ENCODE results near the gene DGCR8.
A peak's percentile ranks its signal among the peaks of the same experiment; 100 is the strongest.

The DGCR8 gene

DNA sequence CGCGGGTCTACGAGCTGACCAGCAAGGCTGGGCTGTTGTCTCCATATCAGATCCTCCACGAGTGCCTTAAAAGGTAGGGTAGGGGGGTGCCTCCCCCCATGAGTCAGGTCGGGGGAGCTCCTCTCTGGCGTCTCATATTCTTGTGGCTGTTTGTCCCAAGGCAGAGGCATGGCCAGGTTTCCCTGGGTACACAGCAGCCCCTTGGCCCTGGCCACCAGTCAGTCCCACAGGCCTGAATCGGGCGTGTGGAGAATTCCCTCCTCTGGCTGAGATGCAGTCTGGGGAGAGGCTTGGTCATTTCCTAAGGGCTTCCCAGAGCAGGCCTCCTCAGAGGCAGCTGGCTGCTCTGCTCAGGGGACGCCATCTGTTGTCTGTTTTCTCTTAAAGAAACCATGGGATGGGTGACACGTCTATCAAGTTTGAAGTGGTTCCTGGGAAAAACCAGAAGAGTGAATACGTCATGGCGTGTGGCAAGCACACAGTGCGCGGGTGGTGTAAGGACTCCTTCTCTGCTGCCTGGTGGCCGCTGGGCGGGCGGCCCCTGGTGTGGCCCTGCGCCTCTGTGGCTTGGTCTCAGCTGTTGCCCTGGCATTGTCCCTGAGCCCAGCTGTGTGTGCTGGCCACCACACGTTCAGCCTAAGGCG is 26.3 kb downstream of the DGCR8 start:
- ChIA-PET CTCF (interaction anchor here (0.6 kb wide), 1 partner anchor 149 kb away, joined by 3 read pairs; no protein-coding TSS in a partner anchor), POLR2A (ENCODE audit: low non-redundant PET) (no interaction called here)
- no peak for DNase-seq (ENCODE audit: low spot score)
- H3K27ac ChIP-seq = peak overlapping the region; percentile 87
- TF ChIP-seq, protein P1, sequence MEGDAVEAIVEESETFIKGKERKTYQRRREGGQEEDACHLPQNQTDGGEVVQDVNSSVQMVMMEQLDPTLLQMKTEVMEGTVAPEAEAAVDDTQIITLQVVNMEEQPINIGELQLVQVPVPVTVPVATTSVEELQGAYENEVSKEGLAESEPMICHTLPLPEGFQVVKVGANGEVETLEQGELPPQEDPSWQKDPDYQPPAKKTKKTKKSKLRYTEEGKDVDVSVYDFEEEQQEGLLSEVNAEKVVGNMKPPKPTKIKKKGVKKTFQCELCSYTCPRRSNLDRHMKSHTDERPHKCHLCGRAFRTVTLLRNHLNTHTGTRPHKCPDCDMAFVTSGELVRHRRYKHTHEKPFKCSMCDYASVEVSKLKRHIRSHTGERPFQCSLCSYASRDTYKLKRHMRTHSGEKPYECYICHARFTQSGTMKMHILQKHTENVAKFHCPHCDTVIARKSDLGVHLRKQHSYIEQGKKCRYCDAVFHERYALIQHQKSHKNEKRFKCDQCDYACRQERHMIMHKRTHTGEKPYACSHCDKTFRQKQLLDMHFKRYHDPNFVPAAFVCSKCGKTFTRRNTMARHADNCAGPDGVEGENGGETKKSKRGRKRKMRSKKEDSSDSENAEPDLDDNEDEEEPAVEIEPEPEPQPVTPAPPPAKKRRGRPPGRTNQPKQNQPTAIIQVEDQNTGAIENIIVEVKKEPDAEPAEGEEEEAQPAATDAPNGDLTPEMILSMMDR (conservative IDR thresholded peaks at IDR 0.05; ENCODE audit: low read depth) = no peak

DNA sequence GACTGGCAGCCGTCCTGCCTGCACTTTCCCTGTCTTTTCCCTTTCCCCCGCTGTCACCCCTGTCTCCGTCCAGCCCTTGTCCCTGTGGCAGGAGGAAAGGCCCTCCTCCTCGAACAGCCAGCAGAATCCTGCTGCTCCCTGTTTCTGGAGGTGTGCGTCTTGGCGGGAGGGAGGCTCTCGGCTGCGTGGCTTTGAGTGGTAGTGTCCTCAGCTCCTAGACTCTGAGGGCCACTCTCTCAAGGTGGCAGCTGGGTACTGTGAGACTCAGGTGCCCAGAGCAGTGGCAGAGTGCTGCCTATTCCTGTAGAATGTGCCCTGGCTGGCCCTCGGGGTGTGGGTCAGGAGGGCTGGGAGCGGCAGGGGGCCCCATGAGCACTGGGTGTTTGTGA is 26.8 kb downstream of the DGCR8 start:
- POLR2A ChIA-PET (ENCODE audit: low non-redundant PET) = interaction anchor here (0.5 kb wide), 1 partner anchor 148 kb away, joined by 3 read pairs; no protein-coding TSS in a partner anchor
- CTCF ChIA-PET = no interaction called here
- TF ChIP-seq, protein P1 (conservative IDR thresholded peaks at IDR 0.05; ENCODE audit: low read depth) = no peak
- peak overlapping the region; percentile 87 for H3K27ac ChIP-seq
- DNase-seq (ENCODE audit: low spot score) = no peak

DNA sequence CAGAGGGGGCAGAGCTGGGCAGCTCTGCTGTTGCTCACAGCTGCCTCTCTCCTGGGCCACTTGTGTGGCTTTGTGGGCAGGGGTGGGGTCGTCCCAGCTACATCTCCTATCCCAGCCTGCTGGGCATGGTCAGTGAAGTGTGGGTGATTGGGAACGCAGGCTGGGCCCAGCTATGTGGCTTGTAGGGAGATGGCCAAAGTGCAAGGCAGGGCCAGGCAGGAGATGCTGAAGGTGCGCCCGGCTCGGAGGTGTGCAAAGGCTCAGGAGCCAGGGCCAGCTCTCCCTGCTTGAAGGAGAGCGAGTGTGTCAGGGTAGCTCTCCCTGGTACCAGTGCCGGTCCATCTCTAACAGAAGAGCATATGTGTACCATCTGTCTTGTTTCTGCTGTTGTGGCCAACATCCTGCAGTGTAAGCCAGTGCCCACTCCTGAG is 27.4 kb downstream of the DGCR8 start:
- CTCF ChIA-PET = no interaction called here
- POLR2A ChIA-PET (ENCODE audit: low non-redundant PET) = interaction anchor here (0.5 kb wide), 1 partner anchor 149 kb away, joined by 3 read pairs; no protein-coding TSS in a partner anchor
- TF ChIP-seq, protein P1 (conservative IDR thresholded peaks at IDR 0.05; ENCODE audit: low read depth) = no peak

DNA sequence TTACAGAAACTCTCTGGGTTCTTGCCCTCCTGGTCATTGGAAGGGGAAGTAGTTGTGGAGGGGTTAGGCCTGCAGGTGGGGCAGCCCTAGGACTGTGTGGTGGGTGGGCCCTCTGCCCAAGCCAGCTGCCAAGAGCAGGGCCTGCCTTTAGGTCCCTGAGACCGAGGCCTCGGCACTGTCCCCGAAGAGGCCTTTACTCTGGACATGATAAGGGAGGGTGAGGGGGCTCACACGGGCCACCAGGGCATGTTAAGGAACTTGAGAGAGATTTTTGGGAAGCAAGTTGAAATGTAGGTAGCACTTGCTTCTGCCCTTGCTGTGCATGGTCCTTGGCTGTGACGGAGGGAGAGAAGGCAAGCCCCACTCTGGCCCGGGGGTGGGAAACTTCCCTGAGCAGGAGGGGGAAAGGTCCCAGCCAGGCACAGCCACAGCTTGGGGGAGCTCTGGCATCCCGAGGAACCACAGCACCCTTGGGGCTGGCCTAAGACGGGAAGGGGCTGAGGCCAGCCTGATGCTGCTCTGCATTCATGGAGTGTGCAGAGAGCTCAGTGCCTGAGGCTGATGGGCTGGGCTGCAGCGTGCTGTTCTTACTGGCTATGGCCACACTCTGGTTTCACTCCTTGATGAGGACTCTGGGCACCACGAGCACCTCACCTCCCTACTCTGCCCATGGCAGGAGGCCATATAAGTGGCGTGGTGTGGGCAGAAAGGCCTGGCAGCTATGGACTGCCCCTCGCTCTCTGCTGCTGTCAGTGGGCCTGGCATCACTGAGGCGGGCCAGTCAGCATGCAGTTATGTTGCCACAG is 28.1 kb downstream of the DGCR8 start:
- TF ChIP-seq, protein P1 (conservative IDR thresholded peaks at IDR 0.05; ENCODE audit: low read depth) = no peak
- no peak for DNase-seq (ENCODE audit: low spot score)
- ChIA-PET CTCF (no interaction called here), POLR2A (ENCODE audit: low non-redundant PET) (no interaction called here)
- peak overlapping the region; percentile 87 for H3K27ac ChIP-seq

More for the DNA sequence above, 27.4 kb downstream of the DGCR8 start:
- peak overlapping the region; percentile 87 for H3K27ac ChIP-seq
- DNase-seq (ENCODE audit: low spot score) = no peak

DNA sequence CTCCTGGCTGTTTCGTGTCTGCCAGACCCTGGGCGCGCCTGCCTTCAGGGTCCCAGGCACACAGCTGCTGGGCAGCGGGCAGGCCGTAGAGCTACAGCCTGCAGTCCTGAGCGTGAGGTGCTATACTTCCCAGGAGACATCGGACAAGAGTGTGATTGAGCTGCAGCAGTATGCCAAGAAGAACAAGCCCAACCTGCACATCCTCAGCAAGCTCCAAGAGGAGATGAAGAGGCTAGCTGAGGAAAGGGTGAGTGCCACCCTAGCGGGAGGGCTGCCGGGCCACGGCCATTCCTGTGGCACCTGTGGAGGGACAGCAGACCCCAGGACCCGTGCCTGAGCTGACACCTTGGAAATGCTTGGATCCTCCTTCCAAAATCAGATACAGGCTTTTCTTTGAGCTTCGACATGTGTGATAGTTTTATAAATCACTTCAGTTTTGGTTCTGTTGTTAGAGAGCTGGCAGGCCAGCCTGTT is 28.8 kb downstream of the DGCR8 start:
- TF ChIP-seq, protein P1 (conservative IDR thresholded peaks at IDR 0.05; ENCODE audit: low read depth) = no peak
- POLR2A ChIA-PET (ENCODE audit: low non-redundant PET) = no interaction called here
- H3K27ac ChIP-seq = peak overlapping the region; percentile 87
- CTCF ChIA-PET = no interaction called here
- DNase-seq (ENCODE audit: low spot score) = no peak

DNA sequence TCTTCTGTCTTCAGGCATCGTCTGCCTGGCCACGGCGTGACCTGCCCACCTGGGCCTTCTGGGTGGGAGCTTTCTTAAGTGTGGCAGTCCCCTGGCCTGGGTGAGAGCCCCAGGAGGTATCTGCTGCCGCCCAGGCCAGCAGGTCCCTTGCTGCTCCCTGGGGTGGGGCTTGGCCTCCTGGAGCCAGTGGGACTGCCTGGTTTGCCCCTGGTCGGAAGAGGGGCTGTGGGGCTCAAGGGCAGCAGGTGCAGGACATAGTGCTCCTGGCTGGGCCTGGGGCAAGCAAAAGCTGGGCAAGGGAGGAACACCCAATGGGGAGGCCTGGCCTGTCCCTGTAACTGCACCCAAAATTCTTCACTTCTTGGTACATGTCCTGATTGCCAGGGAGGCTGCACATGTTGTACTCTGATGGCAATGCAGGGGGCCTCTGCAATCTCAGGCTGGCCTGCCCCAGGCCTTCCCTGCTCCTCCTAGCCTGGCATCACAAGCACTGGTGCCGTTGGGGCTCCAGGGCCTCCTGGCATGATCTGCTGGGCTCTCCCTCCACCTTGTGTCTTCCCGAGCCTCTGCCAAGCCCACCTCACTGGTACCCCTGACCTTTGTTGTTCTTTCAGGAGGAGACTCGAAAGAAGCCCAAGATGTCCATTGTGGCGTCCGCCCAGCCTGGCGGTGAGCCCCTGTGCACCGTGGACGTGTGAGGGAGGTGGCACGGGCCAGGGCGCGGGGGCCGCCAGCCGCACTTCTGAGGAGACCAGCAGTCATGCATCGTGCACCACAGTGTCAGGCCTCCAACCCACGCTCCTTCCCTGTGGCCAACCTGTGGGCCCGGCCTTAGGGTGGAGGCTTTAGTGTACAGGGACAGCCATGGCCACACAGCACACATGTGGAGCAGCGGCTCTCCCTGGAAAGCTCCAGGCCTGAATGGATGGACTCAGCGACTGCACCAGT is 29.6 kb downstream of the DGCR8 start:
- no peak for DNase-seq (ENCODE audit: low spot score)
- H3K27ac ChIP-seq = peak overlapping the region; percentile 87
- ChIA-PET POLR2A (ENCODE audit: low non-redundant PET) (no interaction called here), CTCF (no interaction called here)
- TF ChIP-seq, protein P1 (conservative IDR thresholded peaks at IDR 0.05; ENCODE audit: low read depth) = no peak
